GM03348 (cell line): ENCODE measurements around the gene ABI3.
"Not testable (repeated sequence)": the region's sequence is repeated elsewhere in the genome, so short reads cannot be mapped to it uniquely, and the experiment has no call there.

Experiments used
- DNase-seq: peaks from one replicate; pipeline ENCODE4 v3.0.0; 2012; ENCODE audit warnings: low spot score

ABI3 gene

GRCh38 chr17:49210158-49211029, at the start of gene ABI3, which contains the start of gene GNGT2:
Gene ABI3, plus strand, starts transcription at chr17:49210707. Its CDS starts 18 bp downstream, at chr17:49210725.
Gene GNGT2, minus strand, starts transcription at chr17:49210574. Its CDS starts 3,152 bp downstream, at chr17:49207422.
- no peak for DNase-seq

- DNase-seq: no peak
Observed at GRCh38 chr17:49162866-49163265, 47.6 kb upstream of the ABI3 start.

GRCh38 chr17:49165143-49165542, 45.4 kb upstream of the ABI3 start:
- no peak for DNase-seq

- DNase-seq: no peak
Observed at GRCh38 chr17:49168706-49169105, 41.8 kb upstream of the ABI3 start.

- no peak for DNase-seq
Observed at GRCh38 chr17:49170216-49170615, 40.3 kb upstream of the ABI3 start.

GRCh38 chr17:49170711-49171110, 39.8 kb upstream of the ABI3 start:
- not testable (repeated sequence) for DNase-seq

GRCh38 chr17:49175978-49176377, 34.5 kb upstream of the ABI3 start:
- DNase-seq: not testable (repeated sequence)

GRCh38 chr17:49180303-49180702, 30.2 kb upstream of the ABI3 start:
- peak; percentile 84 for DNase-seq

- no peak for DNase-seq
Observed at GRCh38 chr17:49180998-49181635, 29.4 kb upstream of the ABI3 start.

GRCh38 chr17:49183341-49183740, 27.2 kb upstream of the ABI3 start:
- DNase-seq: no peak

- DNase-seq: no peak
Observed at GRCh38 chr17:49183801-49184200, 26.7 kb upstream of the ABI3 start.

- not testable (repeated sequence) for DNase-seq
Observed at GRCh38 chr17:49184522-49184921, 26.0 kb upstream of the ABI3 start.

- DNase-seq: not testable (repeated sequence)
Observed at GRCh38 chr17:49185381-49185780, 25.1 kb upstream of the ABI3 start.

- DNase-seq: no peak
Observed at GRCh38 chr17:49187301-49187700, 23.2 kb upstream of the ABI3 start.

- no peak for DNase-seq
Observed at GRCh38 chr17:49190932-49191331, 19.6 kb upstream of the ABI3 start.

GRCh38 chr17:49191409-49191916, 19.0 kb upstream of the ABI3 start:
- DNase-seq: no peak

GRCh38 chr17:49191917-49192741, 18.4 kb upstream of the ABI3 start:
- peak; percentile 66 for DNase-seq

- peak; percentile 67 for DNase-seq
Observed at GRCh38 chr17:49193513-49194296, 16.8 kb upstream of the ABI3 start.

- no peak for DNase-seq
Observed at GRCh38 chr17:49194297-49194607, 16.3 kb upstream of the ABI3 start.

- DNase-seq: no peak
Observed at GRCh38 chr17:49195751-49196150, 14.8 kb upstream of the ABI3 start.

- DNase-seq: no peak
Observed at GRCh38 chr17:49196520-49196919, 14.0 kb upstream of the ABI3 start.
